CD4-positive, CD25-positive, alpha-beta regulatory T cell (primary cell): Measurements from ENCODE around the gene PTGIS. TPM values are rescaled to one million over a fixed set of nuclear protein-coding genes. Genes with fewer than 3 reads are reported as not detected.

Experiments used
- ATAC-seq, 2 donors: fragments of 150-1000 bp; cut with Tn5 transposase; one replicate each; pipeline ENCODE4 v1.10.0; 2021; ENCODE audit warnings: low read depth in 2 of 2, moderate number of reproducible peaks in 2 of 2, moderate library complexity in 1 of 2
- DNase-seq, 3 donors: peaks; one replicate each; pipeline versions ENCODE4 v3.0.0 to v3.0.0-alpha.2; 2012 to 2022; ENCODE audit warnings: mixed read lengths in 1 of 3
- H3K27ac ChIP-seq: one replicate; pipeline ENCODE4 v1.7.0; 2013; ENCODE audit warnings: mild to moderate bottlenecking, low read length; ENCODE audit not compliant: insufficient read depth, poor library complexity, severe bottlenecking
- H3K27me3 ChIP-seq: one replicate; pipeline ENCODE4 v1.7.0; 2013; ENCODE audit warnings: low read length; ENCODE audit not compliant: control insufficient read depth, insufficient read depth
- H3K36me3 ChIP-seq: one replicate; pipeline ENCODE4 v1.7.0; 2013; ENCODE audit warnings: mild to moderate bottlenecking, low read length, moderate library complexity; ENCODE audit not compliant: control insufficient read depth, insufficient read depth
- H3K4me1 ChIP-seq: 2 replicates; pipeline ENCODE4 v1.7.0; 2013; ENCODE audit warnings: mild to moderate bottlenecking, low read length; ENCODE audit not compliant: insufficient read depth, control insufficient read depth, poor library complexity, severe bottlenecking
- H3K4me3 ChIP-seq: one replicate; pipeline ENCODE4 v1.7.0; 2013; ENCODE audit warnings: low read depth, mild to moderate bottlenecking, low read length, moderate library complexity
- H3K9me3 ChIP-seq, 2 experiments: 1 replicate in 1 of 2; 2 replicates in 1 of 2; pipeline ENCODE4 v1.7.0; 2013; ENCODE audit warnings: low read length in 2 of 2, mild to moderate bottlenecking in 1 of 2, moderate library complexity in 1 of 2; ENCODE audit not compliant: control insufficient read depth in 2 of 2
- H3K27ac Mint-ChIP-seq, 3 donors: one replicate each; pipeline ENCODE4 v1.8.0; 2020 to 2022; ENCODE audit warnings: mild to moderate bottlenecking in 3 of 3, mixed read lengths in 3 of 3, moderate library complexity in 2 of 3
- H3K27me3 Mint-ChIP-seq: one replicate; pipeline ENCODE4 v1.8.0; 2022; ENCODE audit warnings: mild to moderate bottlenecking, mixed read lengths
- H3K36me3 Mint-ChIP-seq: one replicate; pipeline ENCODE4 v1.8.0; 2020; ENCODE audit warnings: mixed read lengths
- H3K4me1 Mint-ChIP-seq, 4 donors: one replicate each; pipeline ENCODE4 v1.8.0; 2020 to 2022; ENCODE audit warnings: mixed read lengths in 4 of 4, mild to moderate bottlenecking in 1 of 4
- H3K4me3 Mint-ChIP-seq, 4 donors: one replicate each; pipeline ENCODE4 v1.8.0; 2020 to 2022; ENCODE audit warnings: mild to moderate bottlenecking in 4 of 4, mixed read lengths in 4 of 4, moderate library complexity in 3 of 4
- H3K9me3 Mint-ChIP-seq, 7 donors: one replicate each; pipeline ENCODE4 v1.8.0; 2020 to 2022; ENCODE audit warnings: mixed read lengths in 7 of 7, mild to moderate bottlenecking in 3 of 7, moderate library complexity in 2 of 7
- polyA plus RNA-seq, 4 donors: library from polyadenylated mRNA; unstranded; fragments of 300-500 nt; fragmentation: Illumina TruSeq; gene quantifications; one replicate each; pipeline ENCODE4 v1.2.3, GENCODE V29; 2021
- total RNA-seq: library from RNA; stranded (reverse); gene quantifications from one replicate; pipeline ENCODE4 v1.2.3, GENCODE V29; 2022

PTGIS gene
- total and polyA plus RNA-seq, 5 donors from 2014 or later, result not detected

- ATAC-seq (no peak), DNase-seq (no peak)
- H3K27ac ChIP-seq, result no peak overlapping the region
- no peaks in the 10 kb centered on the region for H3K36me3 ChIP-seq
- Mint-ChIP-seq H3K4me3 (peak overlapping the region in 1 of 4 donors; percentile 64), H3K36me3 (no peaks in the 10 kb centered on the region), H3K4me1 (no peaks in the 10 kb centered on the region), H3K27me3 (peaks cover 25% of the 10 kb centered on the region), H3K9me3 (no peaks in the 10 kb centered on the region), H3K27ac (no peak overlapping the region)
- H3K9me3 ChIP-seq, result no peaks in the 10 kb centered on the region
- no peaks in the 10 kb centered on the region for H3K27me3 ChIP-seq
- H3K4me3 ChIP-seq, result no peak overlapping the region
- H3K4me1 ChIP-seq, result no peaks in the 10 kb centered on the region
Measured at GRCh38 chr20:49515586-49515985, 52.4 kb downstream of the PTGIS start.

GRCh38 chr20:49513517-49513916 is 54.4 kb downstream of the PTGIS start:
- Histone ChIP-seq H3K27ac (no peak overlapping the region), H3K36me3 (no peaks in the 10 kb centered on the region), H3K4me3 (no peak overlapping the region), H3K4me1 (no peaks in the 10 kb centered on the region), H3K27me3 (peaks cover 3% of the 10 kb centered on the region), H3K9me3 (no peaks in the 10 kb centered on the region)
- no peak for ATAC-seq
- H3K36me3 Mint-ChIP-seq, result no peaks in the 10 kb centered on the region
- H3K4me1 Mint-ChIP-seq, result peaks cover 0 to 3% (median under 1%) of the 10 kb centered on the region in 4 donors
- H3K4me3 Mint-ChIP-seq, result no peak overlapping the region
- peaks cover 28% of the 10 kb centered on the region for H3K27me3 Mint-ChIP-seq
- DNase-seq, result no peak
- no peaks in the 10 kb centered on the region for H3K9me3 Mint-ChIP-seq
- no peak overlapping the region for H3K27ac Mint-ChIP-seq

- Mint-ChIP-seq H3K27ac (no peak overlapping the region), H3K4me3 (no peak overlapping the region), H3K36me3 (no peaks in the 10 kb centered on the region), H3K9me3 (no peaks in the 10 kb centered on the region), H3K4me1 (peaks cover 0 to 4% (median 1%) of the 10 kb centered on the region in 4 donors), H3K27me3 (peaks cover 28% of the 10 kb centered on the region)
- no peaks in the 10 kb centered on the region for H3K36me3 ChIP-seq
- peaks cover 3% of the 10 kb centered on the region for H3K27me3 ChIP-seq
- no peaks in the 10 kb centered on the region for H3K9me3 ChIP-seq
- H3K4me3 ChIP-seq, result no peak overlapping the region
- ATAC-seq (no peak), DNase-seq (no peak)
- no peak overlapping the region for H3K27ac ChIP-seq
- H3K4me1 ChIP-seq, result no peaks in the 10 kb centered on the region
Measured at GRCh38 chr20:49513009-49513408, 54.9 kb downstream of the PTGIS start.

GRCh38 chr20:49511788-49512525 is 56.0 kb downstream of the PTGIS start:
- no peak overlapping the region for H3K27ac Mint-ChIP-seq
- H3K9me3 ChIP-seq, result no peaks in the 10 kb centered on the region
- DNase-seq (no peak), ATAC-seq (no peak)
- no peaks in the 10 kb centered on the region for H3K9me3 Mint-ChIP-seq
- peaks cover 37% of the 10 kb centered on the region for H3K27me3 Mint-ChIP-seq
- no peak overlapping the region for H3K4me3 ChIP-seq
- peaks cover 3% of the 10 kb centered on the region for H3K27me3 ChIP-seq
- H3K36me3 Mint-ChIP-seq, result no peaks in the 10 kb centered on the region
- peaks cover 0 to 4% (median 1%) of the 10 kb centered on the region in 4 donors for H3K4me1 Mint-ChIP-seq
- H3K4me1 ChIP-seq, result no peaks in the 10 kb centered on the region
- H3K36me3 ChIP-seq, result no peaks in the 10 kb centered on the region
- H3K27ac ChIP-seq, result no peak overlapping the region
- H3K4me3 Mint-ChIP-seq, result no peak overlapping the region

GRCh38 chr20:49510562-49511122 is 57.3 kb downstream of the PTGIS start:
- no peak overlapping the region for H3K27ac ChIP-seq
- peaks cover 7% of the 10 kb centered on the region for H3K27me3 ChIP-seq
- no peaks in the 10 kb centered on the region for H3K4me1 ChIP-seq
- Mint-ChIP-seq H3K4me1 (peaks cover 0 to 4% (median 1%) of the 10 kb centered on the region in 4 donors), H3K27ac (no peak overlapping the region), H3K4me3 (no peak overlapping the region), H3K9me3 (no peaks in the 10 kb centered on the region), H3K36me3 (no peaks in the 10 kb centered on the region), H3K27me3 (peaks cover 38% of the 10 kb centered on the region)
- DNase-seq (no peak), ATAC-seq (no peak)
- no peak overlapping the region for H3K4me3 ChIP-seq
- H3K9me3 ChIP-seq, result no peaks in the 10 kb centered on the region
- H3K36me3 ChIP-seq, result no peaks in the 10 kb centered on the region

- H3K36me3 ChIP-seq, result no peaks in the 10 kb centered on the region
- H3K9me3 ChIP-seq, result no peaks in the 10 kb centered on the region
- Mint-ChIP-seq H3K36me3 (no peaks in the 10 kb centered on the region), H3K4me1 (peaks cover 0 to 4% (median 1%) of the 10 kb centered on the region in 4 donors), H3K4me3 (no peak overlapping the region), H3K27me3 (peaks cover 39% of the 10 kb centered on the region), H3K9me3 (no peaks in the 10 kb centered on the region), H3K27ac (no peak overlapping the region)
- H3K4me3 ChIP-seq, result no peak overlapping the region
- ATAC-seq, result peak in 1 of 2 donors; percentile 28
- H3K27ac ChIP-seq, result no peak overlapping the region
- DNase-seq, result peak in 2 of 3 donors; percentile 20 to 43
- peaks cover 10% of the 10 kb centered on the region for H3K27me3 ChIP-seq
- no peaks in the 10 kb centered on the region for H3K4me1 ChIP-seq
Measured at GRCh38 chr20:49508435-49509199, 59.3 kb downstream of the PTGIS start.

- Mint-ChIP-seq H3K4me1 (peaks cover 0 to 4% (median 1%) of the 10 kb centered on the region in 4 donors), H3K9me3 (no peaks in the 10 kb centered on the region), H3K36me3 (no peaks in the 10 kb centered on the region), H3K27me3 (peaks cover 39% of the 10 kb centered on the region), H3K27ac (no peak overlapping the region), H3K4me3 (no peak overlapping the region)
- H3K9me3 ChIP-seq, result no peaks in the 10 kb centered on the region
- no peak overlapping the region for H3K27ac ChIP-seq
- no peaks in the 10 kb centered on the region for H3K36me3 ChIP-seq
- DNase-seq, result no peak
- H3K27me3 ChIP-seq, result peaks cover 13% of the 10 kb centered on the region
- H3K4me1 ChIP-seq, result no peaks in the 10 kb centered on the region
- no peak overlapping the region for H3K4me3 ChIP-seq
- ATAC-seq, result no peak
Measured at GRCh38 chr20:49507741-49508434, 60.0 kb downstream of the PTGIS start.
